HG03097 (cell line): ENCODE measurements around the gene RTRAF.
A peak's percentile ranks its signal among the peaks of the same experiment; 100 is the strongest.

Experiments
- ATAC-seq: cut with Tn5 transposase; IDR thresholded peaks from one replicate; pipeline ENCODE4 v1.9.1; 2021; ENCODE audit not compliant: unreplicated experiment, low FRiP score

The RTRAF gene

GRCh38 chr14:52020161-52020714 lies 30.9 kb downstream of the RTRAF start:
- ATAC-seq: no peak

- no peak for ATAC-seq
Observed at GRCh38 chr14:52020866-52021717, 31.7 kb downstream of the RTRAF start.

GRCh38 chr14:52021957-52022600 lies 32.7 kb downstream of the RTRAF start:
- ATAC-seq: peak; percentile 67

DNA sequence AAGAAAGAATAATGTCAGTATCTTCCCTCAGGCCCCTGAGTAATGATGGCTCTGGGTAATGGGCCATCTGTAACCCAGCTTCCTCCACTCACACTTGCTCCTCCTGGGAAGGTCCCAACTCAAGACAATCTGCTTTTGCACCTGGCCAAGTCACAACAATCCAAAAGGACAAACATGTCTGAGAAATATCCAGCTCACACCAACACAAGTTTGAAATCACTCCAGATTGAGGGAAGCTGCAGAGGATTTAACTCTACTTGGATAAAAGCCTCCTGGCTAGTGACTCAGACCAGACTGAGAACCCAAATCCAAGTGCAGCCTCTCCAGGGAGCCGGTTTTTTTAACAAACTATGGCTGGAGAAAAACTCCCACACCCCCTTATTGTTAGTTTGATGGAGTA lies 34.2 kb downstream of the RTRAF start:
- no peak for ATAC-seq

DNA sequence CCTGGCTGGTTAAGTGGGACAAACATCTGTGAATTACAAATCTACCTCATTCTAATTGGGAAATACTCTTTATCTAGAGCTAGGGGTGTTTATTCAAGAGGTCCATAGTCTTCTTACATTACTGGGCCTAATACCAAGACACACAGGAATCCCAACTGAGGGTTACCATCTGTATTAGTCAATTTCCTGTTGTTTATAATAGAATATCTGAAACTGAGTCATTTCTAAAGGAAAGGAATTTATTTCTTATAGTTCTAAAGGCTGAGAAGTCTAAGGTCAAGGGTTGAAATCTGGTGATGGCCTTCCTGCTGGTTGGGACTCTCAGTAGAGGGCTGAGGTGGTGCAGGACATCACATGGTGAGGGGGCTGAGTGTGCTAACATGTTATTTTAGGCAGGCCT lies 36.0 kb downstream of the RTRAF start:
- ATAC-seq: no peak

DNA sequence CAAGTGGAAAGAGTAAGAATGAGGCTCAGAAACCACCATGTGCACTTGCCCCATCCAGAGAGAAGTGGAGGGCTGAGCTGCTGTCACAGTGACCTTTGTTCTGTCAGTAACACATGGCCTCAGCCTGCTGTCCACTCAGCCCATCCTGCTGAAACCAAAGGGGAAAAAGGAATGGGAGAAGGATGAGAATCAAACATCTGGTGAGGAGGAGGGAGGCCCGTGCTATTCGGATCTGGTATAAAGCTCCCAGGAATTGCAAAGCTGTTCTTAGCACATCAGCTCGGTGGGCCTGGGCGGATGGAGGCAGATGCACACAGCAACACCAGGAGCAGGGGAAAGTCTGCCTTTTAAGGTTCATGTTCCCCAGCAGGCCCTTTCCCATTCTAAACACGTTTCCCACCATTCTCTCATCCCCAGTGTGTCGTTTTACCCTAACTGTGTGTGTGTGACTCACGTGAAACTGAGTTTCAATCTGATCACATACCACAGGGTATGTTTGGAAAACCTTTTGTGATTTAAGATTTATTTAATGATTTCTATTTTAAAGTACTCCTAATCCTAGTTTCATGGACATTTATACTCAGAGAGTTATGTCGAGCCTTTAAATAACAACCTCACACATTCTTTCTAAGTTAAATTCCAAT lies 36.8 kb downstream of the RTRAF start:
- ATAC-seq: no peak

GRCh38 chr14:52026901-52027300 lies 37.6 kb downstream of the RTRAF start:
- ATAC-seq: no peak

DNA sequence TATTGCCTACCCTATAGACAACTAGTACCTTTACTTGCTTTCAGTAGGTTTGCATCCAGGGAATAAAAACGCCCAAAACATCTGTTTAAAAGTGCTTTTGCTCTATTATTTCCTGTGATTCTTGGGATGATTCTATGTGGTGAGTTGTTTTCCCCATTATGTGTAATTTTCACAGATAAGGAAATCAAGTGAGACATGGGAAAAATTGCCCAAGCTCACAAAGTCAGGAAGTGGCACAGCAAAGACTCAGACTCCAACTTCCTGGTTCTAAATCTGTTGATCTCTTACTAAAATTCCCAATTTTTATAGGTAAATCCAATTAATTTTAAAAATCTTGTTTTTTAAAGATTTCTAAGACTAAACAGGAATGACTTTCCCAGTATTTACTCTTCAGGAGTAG lies 40.5 kb downstream of the RTRAF start:
- ATAC-seq: no peak

GRCh38 chr14:52031781-52032180 lies 42.4 kb downstream of the RTRAF start:
- no peak for ATAC-seq

DNA sequence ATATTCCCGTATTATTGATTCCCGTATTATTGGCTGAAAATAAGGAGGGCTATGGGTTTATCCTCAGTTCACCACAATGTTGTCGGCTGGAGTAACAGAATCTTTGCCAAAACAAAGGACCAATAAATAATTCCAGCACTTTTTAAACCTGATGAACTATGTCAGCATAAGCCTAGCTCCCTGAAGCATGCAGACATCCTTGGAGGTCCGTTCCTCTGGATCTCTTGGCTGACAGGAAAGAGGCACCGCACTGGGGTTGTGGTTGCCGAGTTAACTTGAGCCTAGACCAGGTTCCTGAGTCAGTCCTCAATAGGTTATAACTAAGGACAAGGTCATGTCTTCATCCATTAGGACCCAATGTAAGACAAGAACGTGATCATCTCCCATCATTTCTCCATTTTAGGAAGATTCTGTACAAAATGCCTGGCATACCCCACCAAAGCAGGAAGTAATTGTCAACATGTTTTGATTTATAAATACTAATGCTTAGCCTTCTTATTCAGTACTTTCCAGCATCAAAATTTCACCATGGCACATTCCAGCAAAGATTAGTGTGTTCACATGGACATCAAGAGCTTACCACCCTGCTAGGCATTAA lies 43.0 kb downstream of the RTRAF start:
- no peak for ATAC-seq

GRCh38 chr14:52033101-52033642 lies 43.8 kb downstream of the RTRAF start:
- no peak for ATAC-seq

DNA sequence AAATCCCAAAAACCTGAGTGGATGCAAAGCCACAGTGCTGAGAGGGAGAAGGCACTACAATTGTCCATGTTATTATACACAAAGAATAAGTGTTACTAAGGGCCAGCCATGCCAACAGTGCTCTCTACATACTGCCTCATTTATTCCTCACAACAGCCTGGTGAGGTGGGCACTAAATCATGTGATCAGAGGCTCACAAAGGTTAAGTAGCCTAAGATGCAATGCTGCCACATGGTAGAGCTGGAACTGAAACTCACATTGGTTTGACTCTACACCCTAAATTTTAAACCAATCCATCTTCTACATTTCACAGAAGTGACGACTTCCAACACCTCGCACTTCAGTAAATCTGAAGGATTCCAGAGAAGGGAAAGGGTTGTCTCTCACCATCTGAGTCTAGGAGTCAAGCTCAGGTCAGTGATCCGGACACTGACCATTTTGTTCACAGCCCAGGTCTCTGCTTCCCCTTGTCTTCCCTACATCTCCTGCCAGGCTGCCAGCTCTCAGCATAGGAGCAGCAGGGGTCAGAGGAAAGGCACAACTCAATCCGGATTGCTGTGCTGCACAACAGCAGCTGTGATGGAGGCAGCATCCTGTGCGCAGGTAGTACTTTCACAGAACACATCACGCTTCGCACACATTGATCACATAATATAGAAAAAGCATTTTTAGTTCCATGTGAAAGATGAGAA lies 49.9 kb downstream of the RTRAF start:
- no peak for ATAC-seq

GRCh38 chr14:52040598-52040997 lies 51.3 kb downstream of the RTRAF start:
- no peak for ATAC-seq

DNA sequence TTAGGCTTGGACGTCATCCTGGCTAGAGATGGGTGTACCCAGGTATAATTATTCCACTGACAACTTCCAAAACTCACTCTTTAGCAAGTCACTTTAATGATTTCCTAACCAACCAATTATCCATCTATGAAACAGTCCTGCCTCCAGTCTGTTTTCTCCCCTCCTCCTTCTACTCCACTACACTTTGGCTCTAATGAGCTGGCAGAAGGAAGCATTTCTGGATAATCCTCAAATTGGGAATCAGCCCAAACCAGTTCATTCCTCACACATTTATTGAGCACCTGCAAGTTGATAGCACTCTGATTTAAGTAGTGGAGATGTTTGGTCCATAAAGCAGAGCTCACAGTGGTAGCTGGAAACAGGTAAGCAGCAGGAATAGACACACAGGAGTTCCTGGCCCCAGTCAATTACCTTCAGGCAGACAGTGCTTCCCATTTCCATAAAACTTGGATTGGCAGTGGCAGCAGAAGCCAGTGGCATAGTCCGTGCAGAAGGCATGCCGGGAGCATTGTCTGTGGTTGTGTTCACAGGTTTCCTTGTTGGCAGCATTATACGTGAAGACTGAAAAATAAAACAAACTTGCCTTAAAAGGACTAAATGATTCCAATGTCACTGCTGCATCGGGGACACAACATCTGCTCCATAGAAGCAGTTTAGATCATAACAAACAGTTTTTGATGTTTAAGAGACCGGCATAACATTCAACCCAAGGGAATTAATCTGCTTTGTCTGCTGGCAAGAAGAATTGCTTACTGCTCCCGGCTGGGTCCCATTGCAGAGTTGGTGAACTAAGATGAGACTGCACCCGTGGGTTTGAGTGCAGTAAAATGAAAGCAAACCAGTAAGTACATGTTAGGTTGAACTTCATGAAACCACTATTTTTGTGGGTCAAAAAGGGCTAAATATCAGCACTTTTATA lies 53.3 kb downstream of the RTRAF start:
- ATAC-seq: no peak

DNA sequence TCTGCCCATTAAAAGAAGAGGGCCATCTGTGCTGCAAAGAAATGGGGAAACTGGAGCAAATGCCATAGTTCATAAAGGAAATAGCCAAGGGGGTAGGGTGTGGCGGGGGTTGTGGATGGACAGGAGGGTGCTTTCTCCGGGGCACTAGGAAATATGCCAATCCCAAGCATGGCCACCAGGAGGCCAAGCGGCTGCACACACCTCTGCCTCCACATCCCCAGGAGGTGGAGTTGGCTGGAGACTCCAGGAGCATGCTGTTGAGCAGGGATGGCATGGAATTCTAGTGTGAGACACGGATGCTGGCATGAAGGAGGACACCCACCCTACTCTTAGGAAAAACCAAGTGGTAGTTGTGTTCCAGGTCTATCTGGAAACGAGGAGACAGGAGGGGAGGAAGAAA lies 54.3 kb downstream of the RTRAF start:
- no peak for ATAC-seq

- ATAC-seq: no peak
Observed at GRCh38 chr14:52044791-52045522, 55.6 kb downstream of the RTRAF start.

- no peak for ATAC-seq
Observed at GRCh38 chr14:52046376-52046917, 57.1 kb downstream of the RTRAF start.

- no peak for ATAC-seq
Observed at GRCh38 chr14:52048116-52048515, 58.8 kb downstream of the RTRAF start.
